HG02623 (cell line): Measurements from ENCODE around the gene SKI.
"Not testable (repeated sequence)": the region's sequence is repeated elsewhere in the genome, so short reads cannot be mapped to it uniquely, and the experiment has no call there.

Experiments
- ATAC-seq: cut with Tn5 transposase; IDR thresholded peaks from one replicate; pipeline ENCODE4 v1.9.1; 2021; ENCODE audit warnings: moderate library complexity; ENCODE audit not compliant: unreplicated experiment

Gene SKI

DNA sequence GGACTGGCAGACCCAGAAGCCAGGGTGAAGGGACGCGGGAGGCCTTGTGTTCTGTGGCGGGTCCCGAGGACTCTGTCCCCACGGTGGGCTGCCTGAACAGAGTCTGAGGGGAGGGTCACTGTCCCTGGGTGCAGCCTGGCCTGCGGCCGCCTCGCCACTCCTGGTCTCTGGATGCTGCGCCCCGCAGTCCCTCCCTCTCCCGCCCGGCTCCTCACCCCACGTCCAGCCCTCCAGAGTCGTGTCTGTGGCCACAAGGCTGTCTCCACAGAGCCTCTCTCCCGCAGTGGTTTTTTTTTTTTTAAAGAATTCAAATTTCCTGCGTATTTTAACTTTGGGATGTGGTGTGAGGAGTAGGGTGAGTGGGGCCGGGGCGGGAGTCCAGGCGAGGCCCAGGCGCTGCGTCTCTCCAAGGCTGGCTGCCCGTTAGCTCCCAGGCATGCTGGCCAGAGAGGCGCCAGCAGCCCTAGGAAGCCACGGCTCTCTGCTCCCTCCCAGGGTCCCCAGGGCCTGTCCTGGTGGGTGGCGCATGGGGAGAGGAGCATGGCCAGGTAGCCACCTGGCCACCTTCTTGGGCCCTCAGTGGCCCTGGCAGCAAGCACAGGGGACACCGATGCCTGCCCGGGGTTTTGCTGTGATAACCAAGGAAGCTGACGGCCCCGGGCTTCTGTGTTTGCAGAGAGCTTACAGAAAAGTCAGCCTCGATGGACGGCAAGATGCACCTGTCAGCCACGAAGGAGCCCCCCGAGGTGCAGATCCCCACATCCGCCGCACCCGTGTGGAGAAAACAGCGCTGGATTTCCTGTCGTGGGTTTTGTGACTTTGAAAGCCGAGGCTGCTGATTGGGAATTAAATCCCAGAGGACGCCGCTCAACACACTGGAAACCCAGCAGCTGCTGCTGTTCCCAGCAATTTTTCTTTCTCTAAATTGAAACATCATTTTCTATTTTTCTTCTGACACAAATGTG, 90.5 kb downstream of the SKI start:
- ATAC-seq, result no peak

DNA sequence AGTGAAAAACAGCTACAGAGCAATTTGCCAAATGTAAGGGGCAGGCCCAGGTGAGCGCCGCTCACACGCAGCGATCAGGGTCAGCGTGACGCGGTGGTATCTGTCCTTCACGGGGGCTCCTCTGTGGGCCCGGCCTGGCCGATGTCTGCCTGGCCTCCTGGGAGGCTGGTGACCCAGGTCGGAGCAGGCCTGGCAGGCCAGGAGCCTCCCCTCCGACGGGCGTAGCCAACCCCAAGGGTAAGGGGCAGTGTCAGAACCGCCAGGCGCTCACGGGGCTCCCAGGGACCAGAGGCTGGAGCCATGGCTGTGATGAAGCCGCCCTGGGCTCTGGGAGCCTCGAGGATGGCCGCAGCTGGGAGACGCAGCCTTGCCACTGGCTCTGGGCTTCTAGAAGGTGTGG, 91.2 kb downstream of the SKI start:
- ATAC-seq, result no peak

DNA sequence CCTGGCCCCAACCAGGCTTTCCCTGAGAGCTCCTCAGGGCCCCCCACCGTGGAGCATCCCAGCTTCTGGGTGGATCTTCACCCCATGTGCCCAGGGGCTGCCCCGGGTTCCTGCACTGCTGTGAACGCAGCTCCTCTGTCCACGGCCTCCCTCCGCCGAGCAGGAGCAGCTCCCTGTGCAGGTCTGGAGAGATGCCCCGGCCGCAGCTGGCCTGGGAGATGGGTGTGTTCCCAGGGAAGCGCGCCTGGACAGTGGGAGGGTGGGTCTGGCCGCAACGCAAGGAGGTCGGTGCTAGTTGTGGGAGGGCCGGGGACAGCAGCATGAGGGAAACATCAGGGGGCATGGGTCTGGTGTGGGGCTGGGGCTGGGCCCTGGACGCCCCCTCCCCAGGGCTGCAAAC, 91.9 kb downstream of the SKI start:
- no peak for ATAC-seq

DNA sequence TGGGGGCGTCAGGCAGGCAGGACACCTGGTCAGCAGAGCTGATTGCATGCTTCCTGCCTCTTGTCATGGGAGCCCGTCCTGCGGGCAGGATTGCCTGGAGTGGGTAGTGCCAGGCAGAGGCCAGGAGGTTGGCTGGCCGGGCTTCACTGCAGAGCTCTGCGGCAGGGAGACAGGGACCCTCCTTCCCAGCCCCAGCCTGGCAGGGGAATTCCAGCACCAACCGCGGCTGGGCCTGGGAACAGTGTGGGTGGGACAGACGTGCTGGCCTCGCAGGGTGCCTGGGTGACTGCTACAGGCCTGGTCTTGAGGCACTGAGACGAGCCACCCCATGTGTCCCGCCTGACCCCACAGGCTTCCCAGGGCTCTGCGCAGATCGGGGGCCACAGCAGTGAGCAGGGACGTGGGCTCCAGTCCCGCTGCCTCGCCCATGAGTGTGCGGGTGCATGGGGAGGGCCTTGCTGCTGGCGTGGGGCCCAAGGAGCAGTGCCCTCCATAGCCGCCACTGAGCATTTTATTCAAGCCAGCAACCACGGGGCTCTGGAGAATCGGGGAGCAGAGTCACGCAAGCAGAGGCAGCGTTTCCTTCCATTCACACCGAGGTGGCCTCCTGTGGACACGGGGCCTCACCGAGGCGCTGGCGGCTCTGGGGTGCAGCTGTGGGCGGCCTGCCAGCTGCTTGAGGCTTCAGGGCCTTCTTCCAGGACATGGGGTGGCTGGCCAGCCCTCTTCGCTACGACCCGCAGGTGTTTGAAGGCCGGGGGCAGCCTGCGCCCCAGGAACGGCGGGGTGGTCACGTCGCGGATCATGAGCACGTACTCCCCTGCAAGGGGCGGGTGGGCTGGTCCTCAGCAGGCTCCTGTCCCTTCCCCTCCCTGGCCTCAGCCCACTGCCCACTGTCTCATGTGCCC, 92.9 kb downstream of the SKI start:
- ATAC-seq, result no peak

GRCh38 chr1:2322065-2322571, 94.0 kb downstream of the SKI start:
- ATAC-seq, result no peak

DNA sequence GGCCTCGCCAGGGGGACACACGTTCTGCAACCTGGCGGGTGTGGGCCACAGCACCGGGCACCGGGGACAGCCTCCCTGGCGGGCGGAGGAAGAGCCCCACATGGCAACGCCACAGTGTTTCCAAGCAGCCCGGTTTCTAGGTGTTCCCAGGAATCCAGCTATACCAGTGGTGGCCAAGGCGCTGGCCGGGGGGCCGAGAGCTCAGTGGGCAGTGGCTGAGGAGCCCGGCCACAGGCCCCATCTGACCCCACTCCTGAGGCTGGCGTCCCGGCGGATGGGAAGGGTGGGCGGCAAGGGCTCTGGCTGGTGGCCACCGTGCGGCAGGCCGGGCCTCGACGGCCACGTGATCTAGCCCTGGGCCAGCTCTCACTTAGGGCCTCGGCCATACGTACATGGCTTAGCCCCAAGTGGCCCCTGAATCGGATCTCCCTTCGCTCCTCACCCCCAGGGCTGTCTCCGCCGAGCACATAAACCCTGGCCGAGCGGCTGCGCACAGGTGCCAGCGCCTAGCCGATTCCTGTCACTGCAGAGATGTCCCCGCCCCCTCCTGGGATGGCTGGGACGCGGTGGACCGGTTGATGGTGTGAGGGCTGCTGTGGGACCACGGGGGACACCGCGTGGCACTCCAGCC, 94.6 kb downstream of the SKI start:
- no peak for ATAC-seq

GRCh38 chr1:2323451-2323974, 95.4 kb downstream of the SKI start:
- ATAC-seq, result no peak

- ATAC-seq, result no peak
Measured at GRCh38 chr1:2324553-2325366, 96.6 kb downstream of the SKI start.

- no peak for ATAC-seq
Measured at GRCh38 chr1:2326524-2326923, 98.4 kb downstream of the SKI start.

DNA sequence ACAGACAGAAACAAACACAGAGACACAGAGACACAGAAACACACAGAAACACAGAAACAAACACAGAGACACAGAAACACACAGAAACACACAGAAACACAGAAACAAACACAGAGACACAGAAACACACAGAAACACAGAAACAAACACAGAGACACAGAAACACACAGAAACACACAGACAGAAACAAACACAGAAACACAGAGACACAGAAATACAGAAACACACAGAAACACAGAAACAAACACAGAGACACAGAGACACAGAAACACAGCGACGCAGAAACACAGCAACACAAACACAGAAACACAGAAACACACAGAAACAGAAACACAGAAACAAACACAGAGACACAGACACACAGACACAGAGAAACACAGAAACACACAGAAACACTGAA, 99.0 kb downstream of the SKI start:
- ATAC-seq, result not testable (repeated sequence)

GRCh38 chr1:2327841-2328240, 99.7 kb downstream of the SKI start:
- no peak for ATAC-seq

- no peak for ATAC-seq
Measured at GRCh38 chr1:2328676-2329455, 100.7 kb downstream of the SKI start.

- no peak for ATAC-seq
Measured at GRCh38 chr1:2330035-2330434, 101.9 kb downstream of the SKI start.

DNA sequence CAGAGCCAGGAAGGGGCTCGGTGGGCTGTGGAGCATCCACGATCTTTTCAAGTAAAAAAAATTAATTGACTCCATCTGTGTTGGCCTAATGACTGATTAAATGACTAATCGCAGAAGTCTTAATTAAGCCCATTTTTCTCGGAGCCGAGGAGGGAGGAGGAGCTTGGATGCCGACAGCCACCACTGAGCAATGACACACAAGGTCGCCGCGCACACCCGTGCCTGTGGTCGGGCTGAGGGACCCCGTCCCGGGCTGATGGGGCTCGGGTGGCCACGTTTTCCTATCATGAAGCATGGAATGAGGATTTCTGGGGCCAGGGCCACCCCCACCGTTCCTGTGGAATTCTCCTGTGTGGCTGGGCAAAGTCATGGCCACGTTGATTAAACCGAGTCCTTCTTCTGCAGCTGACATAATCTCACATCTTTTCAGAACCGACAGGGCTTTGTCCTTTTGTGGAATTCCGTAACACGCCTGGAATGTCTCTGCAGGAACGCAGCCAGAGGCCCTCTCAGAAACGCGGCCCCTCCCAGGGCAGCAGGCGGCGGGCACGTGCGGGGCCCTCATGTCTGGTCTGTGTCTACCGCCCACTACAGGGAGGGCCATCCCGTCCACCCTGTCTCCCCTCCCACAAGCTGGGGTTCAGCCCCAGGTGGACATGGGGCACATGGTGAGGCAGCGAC, 102.5 kb downstream of the SKI start:
- no peak for ATAC-seq

- no peak for ATAC-seq
Measured at GRCh38 chr1:2331200-2331544, 103.1 kb downstream of the SKI start.

GRCh38 chr1:2331580-2331979, 103.5 kb downstream of the SKI start:
- not testable (repeated sequence) for ATAC-seq

DNA sequence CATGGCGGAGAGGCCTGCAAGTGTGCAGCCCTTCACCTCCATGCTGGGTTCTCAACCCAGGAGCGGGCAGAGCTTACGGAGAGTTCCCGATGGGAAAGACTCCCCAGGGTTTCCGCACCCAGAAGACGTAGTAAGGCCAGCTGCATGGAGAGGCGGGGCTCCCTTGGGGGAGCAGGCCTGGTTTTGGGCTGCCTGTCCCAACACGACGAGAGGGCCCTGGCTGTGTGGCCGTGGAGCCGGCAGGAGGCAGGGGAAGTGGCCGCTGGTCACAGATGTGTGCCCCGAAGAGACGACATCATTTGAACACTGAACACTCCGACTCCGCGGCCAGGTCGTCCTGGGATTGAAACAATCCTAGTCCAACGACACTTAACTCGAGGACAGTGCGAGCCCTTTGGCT, 106.2 kb downstream of the SKI start:
- ATAC-seq, result no peak

DNA sequence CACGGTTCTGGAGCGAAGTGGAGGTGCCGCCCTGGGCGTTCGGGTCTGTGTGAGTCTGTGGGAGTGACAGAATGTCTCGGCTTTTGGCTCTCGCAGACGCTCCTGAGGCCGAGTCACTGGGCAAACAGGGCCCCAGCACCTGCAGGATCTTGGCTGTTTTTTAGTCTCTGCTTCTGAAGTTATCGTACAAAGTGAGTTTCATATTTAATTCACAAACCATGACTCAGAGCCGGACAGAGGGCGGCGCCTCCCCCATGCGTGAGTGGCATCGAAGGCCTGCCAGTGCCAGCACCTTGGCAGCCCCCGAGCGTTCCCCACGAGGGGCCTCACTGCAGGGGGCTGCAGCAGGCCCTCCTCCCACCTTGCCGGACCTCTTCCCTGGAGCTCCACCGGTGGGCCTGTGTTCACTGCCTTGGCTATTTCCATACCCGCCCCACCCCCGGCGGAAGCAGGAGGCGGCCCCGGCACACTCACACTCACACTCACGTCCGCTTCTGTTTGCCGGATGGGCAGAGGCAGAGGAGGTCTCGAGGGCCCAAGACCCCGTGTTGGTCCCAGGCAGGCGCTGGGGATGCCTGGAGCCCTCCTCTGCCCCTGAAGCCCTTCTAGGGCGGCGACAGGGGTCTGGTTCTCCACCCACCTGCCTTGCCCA, 106.9 kb downstream of the SKI start:
- ATAC-seq, result no peak
